SK-N-MC (cell line): ENCODE data around the gene CCR5AS.

Experiments
- EZH2 ChIP-seq: fragments of 200-600 bp; sonication (generic); IDR thresholded peaks from one replicate; pipeline ENCODE4 v1.6.1; 2017; ENCODE audit warnings: antibody characterized with exemption
- POLR2AphosphoS5 ChIP-seq: IDR thresholded peaks from 2 replicates; pipeline ENCODE4 v1.6.1; 2012; ENCODE audit warnings: mild to moderate bottlenecking, low read depth, low read length, borderline replicate concordance

GRCh38 chr3:46422617-46423016 is 15.8 kb upstream of the CCR5AS start:
- TF ChIP-seq POLR2AphosphoS5 (no peak), EZH2 (no peak)
